ENCODE measurements around the gene MTA1.

DNA sequence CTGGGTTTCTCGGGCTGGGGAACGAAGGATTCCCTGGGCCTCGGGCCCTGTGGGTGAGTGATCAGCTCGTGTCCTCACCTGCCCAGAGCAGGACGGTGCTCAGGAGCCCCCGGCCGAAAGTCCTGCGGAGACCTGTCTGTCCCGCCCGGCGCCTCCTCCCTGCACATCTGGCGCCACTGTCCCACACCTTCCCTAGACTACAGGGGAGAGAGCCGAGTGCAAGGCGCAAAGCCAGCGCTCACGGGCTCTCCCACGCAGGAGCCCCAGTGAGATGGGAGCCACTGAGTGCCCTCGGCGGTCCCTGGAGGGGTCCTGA lies 34.3 kb upstream of the MTA1 start:
- TF ChIP-seq, protein P1, sequence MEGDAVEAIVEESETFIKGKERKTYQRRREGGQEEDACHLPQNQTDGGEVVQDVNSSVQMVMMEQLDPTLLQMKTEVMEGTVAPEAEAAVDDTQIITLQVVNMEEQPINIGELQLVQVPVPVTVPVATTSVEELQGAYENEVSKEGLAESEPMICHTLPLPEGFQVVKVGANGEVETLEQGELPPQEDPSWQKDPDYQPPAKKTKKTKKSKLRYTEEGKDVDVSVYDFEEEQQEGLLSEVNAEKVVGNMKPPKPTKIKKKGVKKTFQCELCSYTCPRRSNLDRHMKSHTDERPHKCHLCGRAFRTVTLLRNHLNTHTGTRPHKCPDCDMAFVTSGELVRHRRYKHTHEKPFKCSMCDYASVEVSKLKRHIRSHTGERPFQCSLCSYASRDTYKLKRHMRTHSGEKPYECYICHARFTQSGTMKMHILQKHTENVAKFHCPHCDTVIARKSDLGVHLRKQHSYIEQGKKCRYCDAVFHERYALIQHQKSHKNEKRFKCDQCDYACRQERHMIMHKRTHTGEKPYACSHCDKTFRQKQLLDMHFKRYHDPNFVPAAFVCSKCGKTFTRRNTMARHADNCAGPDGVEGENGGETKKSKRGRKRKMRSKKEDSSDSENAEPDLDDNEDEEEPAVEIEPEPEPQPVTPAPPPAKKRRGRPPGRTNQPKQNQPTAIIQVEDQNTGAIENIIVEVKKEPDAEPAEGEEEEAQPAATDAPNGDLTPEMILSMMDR (IDR thresholded peaks at IDR 0.05): no peak
- TF ChIP-seq POLR2AphosphoS5 (IDR thresholded peaks at IDR 0.05): no peak
- TF ChIP-seq POLR2A (IDR thresholded peaks at IDR 0.05): no peak

Measured in stomach (tissue), 4 donors.